HG02759 (cell line): Measurements from ENCODE around the gene RAB30.

ENCODE experiments used
- ATAC-seq: cut with Tn5 transposase; IDR thresholded peaks from one replicate; pipeline ENCODE4 v1.9.1; 2021; ENCODE audit warnings: mild to moderate bottlenecking, moderate library complexity; ENCODE audit not compliant: unreplicated experiment

RAB30 gene, protein sequence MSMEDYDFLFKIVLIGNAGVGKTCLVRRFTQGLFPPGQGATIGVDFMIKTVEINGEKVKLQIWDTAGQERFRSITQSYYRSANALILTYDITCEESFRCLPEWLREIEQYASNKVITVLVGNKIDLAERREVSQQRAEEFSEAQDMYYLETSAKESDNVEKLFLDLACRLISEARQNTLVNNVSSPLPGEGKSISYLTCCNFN

DNA sequence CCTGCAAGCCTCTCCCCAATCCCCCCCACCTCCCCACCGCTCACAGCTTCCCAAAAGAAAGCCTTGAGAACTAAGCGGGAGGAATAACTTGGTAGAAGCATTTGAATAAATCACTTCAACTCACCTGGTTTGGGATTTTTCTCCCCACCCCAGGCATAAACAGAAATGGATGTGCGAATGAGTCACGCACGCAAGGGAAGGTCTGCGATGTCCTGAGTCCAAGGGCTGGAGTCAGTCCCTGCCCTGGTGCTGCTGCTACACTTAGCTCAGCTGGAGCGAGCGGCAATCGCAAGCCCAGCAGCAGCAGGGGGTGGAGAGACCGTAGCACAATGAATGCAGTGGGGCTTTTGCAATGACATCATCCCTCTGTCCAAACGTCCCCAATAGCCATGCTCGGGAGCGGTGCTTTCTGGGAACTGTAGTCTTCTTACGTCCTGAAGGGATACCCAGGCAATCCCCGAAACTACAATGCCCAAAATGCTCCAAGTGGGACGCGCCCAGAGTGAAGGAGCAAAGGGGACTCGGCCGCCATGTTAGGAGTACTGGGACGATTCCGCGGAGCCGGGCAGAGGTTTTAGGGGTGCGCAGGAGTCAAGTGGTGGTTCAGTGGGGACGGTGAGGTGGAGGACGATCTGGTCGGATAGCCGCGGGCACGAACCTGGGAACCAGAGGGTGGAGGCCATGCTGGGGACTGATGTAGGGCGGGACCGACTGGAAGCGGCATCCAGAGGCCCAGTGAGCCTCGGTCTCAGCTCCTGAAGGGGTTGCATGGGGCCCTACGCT lies at the start of gene RAB30:
Gene RAB30 (minus strand): TSS at position 331 of the 783 bp plus-strand sequence. CDS start 74,581 bp downstream, outside the sequence.
- peak; percentile 95 for ATAC-seq

DNA sequence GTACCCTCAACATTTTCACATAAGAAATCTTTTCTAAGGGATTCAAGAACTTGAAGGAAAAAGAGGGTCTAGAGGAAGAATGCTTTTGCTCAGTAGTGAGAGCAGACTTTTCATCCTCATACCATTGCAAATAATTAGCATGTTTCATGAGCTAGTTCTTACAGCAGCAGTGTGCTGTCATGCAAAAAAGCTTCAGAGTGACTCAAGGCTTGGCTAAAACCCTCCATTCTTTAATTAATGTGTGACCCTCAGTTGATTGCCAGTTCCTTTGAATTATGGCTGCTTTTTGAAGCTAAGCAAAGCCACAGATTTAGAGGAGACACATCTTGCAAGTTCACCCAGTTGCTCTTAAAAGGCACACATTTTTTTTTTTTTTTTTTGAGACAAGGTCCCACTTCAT lies 48.6 kb upstream of the RAB30 start:
- no peak for ATAC-seq

GRCh38 chr11:83119216-83119615 lies 47.5 kb upstream of the RAB30 start:
- ATAC-seq = no peak

- ATAC-seq = no peak
These were observed 47.1 kb upstream of the RAB30 start for GRCh38 chr11:83118814-83119213.

GRCh38 chr11:83116015-83116641 lies 44.4 kb upstream of the RAB30 start:
- ATAC-seq = no peak

DNA sequence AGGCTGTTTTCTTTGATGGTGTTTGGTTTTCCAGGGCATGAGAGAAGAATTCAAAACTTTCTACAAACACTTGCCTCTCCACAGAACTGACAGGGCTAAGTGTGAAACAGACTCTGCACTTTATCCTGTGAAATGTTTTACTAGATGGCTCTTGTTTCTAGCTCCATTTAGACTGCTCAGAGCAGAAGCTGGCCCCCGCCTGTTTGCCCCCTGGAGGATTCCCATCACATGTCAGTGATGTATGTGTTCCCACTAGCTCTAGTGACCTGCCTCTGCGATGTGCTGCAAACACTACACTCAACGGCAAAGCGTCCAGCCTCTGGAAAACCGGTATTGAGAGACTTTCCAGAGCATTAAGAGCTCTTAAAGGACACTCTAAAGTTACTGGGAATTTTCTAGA lies 43.9 kb upstream of the RAB30 start:
- ATAC-seq = no peak

- ATAC-seq = no peak
These were observed 43.3 kb upstream of the RAB30 start for GRCh38 chr11:83115026-83115425.

GRCh38 chr11:83112886-83113285 lies 41.2 kb upstream of the RAB30 start:
- no peak for ATAC-seq

DNA sequence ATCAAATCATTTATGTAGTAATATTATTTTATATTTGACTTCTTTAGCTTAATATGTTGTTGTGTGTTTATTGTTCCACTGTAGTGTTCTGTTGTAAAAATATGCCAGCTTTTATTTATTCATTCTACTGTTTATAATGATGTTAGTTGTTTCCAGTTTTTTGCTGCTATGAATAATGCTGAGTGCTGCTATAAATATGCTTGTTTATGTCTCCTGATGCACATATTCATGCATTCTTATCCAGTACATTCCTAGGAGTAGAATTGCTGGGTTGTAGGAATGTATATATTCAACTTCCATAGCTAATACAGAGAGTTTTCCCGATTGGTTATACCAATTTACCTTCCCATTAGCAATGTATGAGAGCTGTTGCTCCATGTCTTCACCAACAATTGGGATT lies 33.5 kb upstream of the RAB30 start:
- no peak for ATAC-seq

- no peak for ATAC-seq
These were observed 31.1 kb upstream of the RAB30 start for GRCh38 chr11:83102834-83103233.

DNA sequence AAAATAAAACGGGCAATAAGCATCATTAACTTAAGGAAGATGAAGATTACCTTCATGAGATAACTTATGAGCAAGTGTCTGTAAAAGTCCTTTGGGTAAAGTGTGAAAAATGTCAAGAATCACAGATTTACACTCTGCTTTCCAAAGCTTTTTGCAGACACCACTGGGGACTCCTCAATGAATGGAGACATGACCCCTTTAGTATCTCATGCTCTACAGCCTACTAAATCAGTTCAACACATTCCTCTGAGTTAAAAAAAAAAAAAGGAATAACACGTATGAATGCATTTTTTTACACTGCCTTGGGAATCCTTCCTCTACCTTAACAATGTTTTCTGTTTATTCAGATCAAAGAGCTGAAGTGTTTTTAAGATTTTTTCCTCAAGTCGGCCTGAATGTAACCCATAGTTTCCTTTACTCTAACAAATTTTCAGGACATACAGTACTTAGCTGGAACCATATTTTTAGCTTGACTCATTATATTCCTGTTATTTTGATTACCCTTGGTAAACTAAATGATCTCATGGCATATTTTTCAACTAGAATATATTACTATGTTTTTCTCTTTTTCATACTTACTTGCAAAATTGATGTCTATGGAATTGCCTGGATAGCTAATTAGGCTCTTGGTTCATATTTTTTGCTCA lies 25.9 kb upstream of the RAB30 start:
- no peak for ATAC-seq

- ATAC-seq = no peak
These were observed 21.9 kb upstream of the RAB30 start for GRCh38 chr11:83093634-83094033.

GRCh38 chr11:83092488-83093384 lies 21.0 kb upstream of the RAB30 start:
- ATAC-seq = no peak

- ATAC-seq = no peak
These were observed 17.3 kb upstream of the RAB30 start for GRCh38 chr11:83088965-83089364.

DNA sequence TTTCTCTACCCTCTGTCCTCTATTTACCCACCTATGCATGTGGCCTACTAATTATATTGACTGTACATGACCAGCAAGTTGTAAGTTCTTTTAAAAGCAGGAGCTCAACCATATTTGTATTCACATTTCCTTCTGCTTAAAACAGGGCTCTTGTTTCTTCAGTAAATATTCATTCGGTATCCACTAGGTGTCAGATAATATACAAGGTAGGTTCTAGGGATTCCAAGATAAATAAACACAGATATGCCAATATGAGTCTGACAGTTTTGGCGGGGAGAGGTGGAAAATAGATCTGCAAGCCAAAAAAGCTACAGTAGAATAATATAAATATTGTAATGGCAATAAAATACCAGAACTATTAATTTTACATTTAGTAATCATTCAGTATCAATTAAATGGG lies 15.3 kb upstream of the RAB30 start:
- no peak for ATAC-seq

DNA sequence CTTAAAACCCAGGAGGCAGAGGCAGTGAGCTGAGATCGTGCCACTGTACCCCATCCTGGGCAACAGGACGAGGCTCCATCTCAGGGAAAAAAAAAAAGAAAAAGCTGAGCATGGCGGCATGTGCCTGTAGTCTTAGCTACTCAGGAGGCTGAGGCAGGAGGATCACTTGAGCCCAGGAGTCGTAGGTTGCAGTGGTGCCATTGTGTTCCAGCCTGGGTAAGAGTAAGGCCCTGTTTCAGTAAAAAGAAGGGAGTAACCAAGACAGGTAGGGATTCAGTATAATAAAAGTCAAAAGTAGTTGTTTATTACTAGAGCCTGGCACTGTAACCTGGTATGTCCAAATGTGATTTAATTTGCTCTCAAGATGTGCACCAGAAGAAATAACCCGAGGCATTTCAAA lies 8.1 kb upstream of the RAB30 start:
- ATAC-seq = no peak

- ATAC-seq = no peak
These were observed 6.6 kb upstream of the RAB30 start for GRCh38 chr11:83078269-83078668.

DNA sequence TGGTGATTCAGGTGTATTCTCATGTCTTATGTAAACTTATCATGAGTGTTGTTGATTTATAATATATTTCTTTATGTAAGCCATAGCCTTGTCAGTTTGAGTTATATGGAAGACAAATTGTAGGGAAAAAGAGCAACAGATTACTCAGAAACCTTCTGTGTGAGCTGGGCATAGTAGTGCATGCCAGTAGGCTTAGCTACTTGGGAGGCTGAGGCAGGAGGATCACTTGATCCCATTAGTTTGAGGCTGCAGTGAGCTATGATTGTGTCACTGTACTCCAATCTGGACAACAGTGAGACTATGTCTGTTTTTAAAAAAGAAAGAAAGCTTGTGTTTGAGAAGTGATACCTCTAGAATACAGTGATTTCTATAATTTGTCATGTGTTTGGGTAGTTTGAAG lies 2.2 kb upstream of the RAB30 start:
- ATAC-seq = no peak

GRCh38 chr11:83073258-83073657 lies 1.6 kb upstream of the RAB30 start:
- no peak for ATAC-seq

DNA sequence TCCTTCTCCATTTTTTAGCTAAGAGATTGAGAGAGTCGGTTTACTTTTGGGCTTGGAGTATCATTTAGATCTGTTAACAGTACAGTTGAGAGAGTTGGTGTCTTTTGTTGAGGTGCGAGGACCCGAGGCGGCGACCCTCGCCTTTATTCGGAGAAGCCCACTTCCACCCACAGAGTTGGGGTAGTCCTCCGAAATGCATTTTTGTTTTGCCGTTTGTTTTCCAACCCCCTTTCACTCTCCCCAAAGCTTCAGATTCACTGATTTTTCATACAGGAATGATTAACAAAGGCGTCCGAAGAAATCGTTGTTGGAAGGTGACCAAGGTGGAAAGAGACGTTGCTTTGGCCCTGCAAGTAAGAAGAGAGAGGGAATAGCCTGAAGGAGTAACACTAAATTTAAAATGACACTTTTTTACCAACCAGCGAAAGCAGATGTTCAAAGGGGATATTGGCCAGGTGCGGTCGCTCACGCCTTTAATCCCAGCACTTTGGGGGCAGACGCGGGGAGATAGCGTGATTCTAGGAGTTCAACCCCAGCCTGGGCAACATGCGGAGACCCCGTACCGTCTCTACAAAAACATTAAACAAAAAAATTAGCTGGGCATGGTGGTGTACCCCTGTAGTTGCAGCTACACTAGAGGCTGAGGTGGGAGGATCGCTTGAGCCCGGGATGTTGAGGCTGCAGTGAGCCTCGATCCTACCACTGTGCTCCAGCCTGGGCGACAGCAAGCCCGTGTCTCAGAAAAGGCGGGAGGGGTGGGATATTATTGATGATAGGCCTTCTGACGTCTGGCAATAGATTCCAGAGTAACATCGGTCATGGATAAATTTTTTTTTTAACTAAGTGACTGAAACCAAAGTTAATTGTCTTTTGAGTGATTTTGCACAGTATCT lies 899 bp upstream of the RAB30 start:
- no peak for ATAC-seq
